Measurements from ENCODE around the gene GJA3. TPM values are rescaled to one million over a fixed set of nuclear protein-coding genes. Genes with fewer than 3 reads are reported as not detected.

The GJA3 gene
- total RNA-seq, 1 experiment from 2014 or later, result 3.6 TPM

GRCh38 chr13:20106742-20107141, 54.1 kb downstream of the GJA3 start:
- in situ Hi-C loops (cut with HindIII; ENCODE audit: low sequenced_read_pairs), result loop anchor here (5.0 kb wide), 1 partner anchor 59 kb away; no protein-coding TSS in a partner anchor
- no peak for DNase-seq (ENCODE audit: low spot score)

- in situ Hi-C loops (cut with HindIII; ENCODE audit: low sequenced_read_pairs), result loop anchor here (5.0 kb wide), 1 partner anchor 58 kb away; no protein-coding TSS in a partner anchor
- no peak for DNase-seq (ENCODE audit: low spot score)
These were observed 55.6 kb downstream of the GJA3 start for GRCh38 chr13:20105161-20105689.

DNA sequence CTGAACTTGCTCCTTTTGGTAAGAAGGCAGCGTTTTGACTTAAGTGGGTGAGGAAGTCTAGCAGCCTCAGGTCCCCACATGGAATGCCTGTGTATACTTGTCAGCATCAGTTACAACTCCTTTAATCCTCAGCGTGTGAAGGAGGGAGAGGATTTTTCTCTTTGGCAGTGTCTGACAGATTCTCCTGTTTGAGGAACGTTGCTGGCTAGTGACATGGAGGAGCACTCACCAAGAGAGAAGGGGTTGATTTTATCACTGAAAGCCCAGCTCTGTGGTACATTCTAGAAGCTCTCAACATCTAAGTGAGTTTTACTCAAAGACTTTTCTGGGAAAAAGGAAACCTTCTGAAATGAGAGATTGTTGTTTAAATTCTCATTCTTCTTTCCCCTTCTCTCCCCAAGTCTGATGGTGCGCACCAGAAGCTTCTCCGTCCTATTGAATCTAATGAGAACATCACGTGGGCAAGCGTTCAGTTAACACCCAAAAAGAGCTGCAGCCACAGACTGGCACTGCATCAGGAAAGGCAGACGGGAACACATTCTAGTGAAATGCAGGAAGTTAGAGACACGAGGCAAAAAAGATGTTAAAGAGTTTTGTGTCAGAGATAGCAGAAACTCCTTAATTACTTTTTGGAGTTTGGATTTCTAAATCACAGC, 58.2 kb downstream of the GJA3 start:
- in situ Hi-C loops (cut with HindIII; ENCODE audit: low sequenced_read_pairs), result no loop called here
- no peak for DNase-seq (ENCODE audit: low spot score)

DNA sequence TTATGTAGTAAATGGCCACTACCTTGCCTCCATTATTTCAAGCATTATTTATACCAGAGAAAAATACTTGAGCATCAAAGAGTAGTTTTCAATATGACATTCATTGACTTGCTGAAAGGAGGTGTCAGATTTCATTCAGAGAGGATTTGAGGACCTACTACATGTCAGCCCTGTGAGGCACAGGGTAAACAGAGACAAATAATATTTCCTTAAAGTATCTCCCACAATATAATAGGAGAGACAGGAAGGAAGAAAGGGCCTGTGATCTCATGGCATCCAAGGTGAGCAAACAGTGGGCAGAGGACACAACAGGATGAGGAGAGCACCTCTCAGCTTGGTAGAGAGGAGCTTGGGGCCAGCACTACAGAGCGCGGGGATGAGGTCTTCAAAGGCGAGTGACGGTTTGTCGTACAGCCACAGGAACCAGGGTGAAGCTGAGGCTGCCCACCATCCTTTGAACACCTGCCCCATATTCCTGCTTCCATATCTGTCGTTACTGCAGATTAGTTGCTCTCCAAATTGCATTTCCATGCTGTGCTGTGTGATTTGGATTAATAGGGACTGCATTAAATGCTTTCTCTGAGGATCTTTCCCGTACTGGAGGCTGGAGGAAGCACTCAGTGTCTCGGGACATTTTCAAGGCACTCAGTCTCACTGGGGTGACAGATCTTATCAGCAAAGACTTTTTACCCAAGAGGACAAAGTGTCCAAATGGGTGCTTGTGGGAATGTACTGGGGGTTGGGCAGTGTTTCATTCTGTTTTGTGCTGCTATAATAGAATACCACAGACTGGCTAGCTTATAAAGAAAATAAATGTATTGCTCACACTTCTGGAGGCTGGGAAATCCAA, 59.2 kb downstream of the GJA3 start:
- in situ Hi-C loops (cut with HindIII; ENCODE audit: low sequenced_read_pairs), result no loop called here
- no peak for DNase-seq (ENCODE audit: low spot score)

DNA sequence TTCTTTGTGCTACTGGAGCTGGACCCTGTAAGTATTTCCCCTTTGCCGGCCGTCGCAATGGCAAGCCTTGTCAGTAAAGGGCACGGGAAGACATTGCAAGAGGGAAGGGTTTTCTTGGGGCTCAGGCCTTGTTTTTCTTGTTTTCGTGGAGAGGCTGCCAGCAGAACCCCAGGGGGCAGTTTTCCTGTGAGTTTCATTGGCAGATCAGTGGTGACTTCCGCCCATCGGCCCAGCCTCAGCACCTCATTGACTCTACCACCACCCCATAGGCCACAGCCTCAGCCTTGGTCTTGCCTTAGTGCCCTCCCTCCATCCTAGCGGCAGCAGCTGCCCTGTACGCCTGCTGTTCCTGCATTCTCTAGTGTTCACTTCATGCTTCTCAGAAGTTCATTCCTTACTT, 61.5 kb downstream of the GJA3 start:
- in situ Hi-C loops (cut with HindIII; ENCODE audit: low sequenced_read_pairs), result no loop called here
- DNase-seq (ENCODE audit: low spot score), result no peak

GRCh38 chr13:20093951-20094350, 66.9 kb downstream of the GJA3 start:
- no peak for DNase-seq (ENCODE audit: low spot score)
- in situ Hi-C loops (cut with HindIII; ENCODE audit: low sequenced_read_pairs), result no loop called here

GRCh38 chr13:20090349-20090748, 70.5 kb downstream of the GJA3 start:
- DNase-seq (ENCODE audit: low spot score), result no peak
- in situ Hi-C loops (cut with HindIII; ENCODE audit: low sequenced_read_pairs), result no loop called here

Other genes with a start within 250 kb of the GJA3 start
- gene ZMYM2, start 202.3 kb downstream of the GJA3 start, total RNA-seq (2014; rRNA removed; shearing (Covaris generic)), result 60.2 and 86.6 TPM in 2 replicates
- not detected in 2 replicates for gene GJB2, start 31.9 kb upstream of the GJA3 start, total RNA-seq (2014; rRNA removed; shearing (Covaris generic))
- not detected in 2 replicates for gene GJB6, start 71.3 kb upstream of the GJA3 start, total RNA-seq (2014; rRNA removed; shearing (Covaris generic))